Psoas muscle (tissue), 8 donors: Measurements from ENCODE around the gene R3HCC1L. TPM values are rescaled to one million over a fixed set of nuclear protein-coding genes. Genes with fewer than 3 reads are reported as not detected.

Source experiments
- ATAC-seq, 4 donors: fragments of 200-7000 bp; cut with Tn5 transposase; one replicate each; pipeline ENCODE4 v1.9.1; 2020; ENCODE audit warnings: moderate library complexity in 3 of 4, mild to moderate bottlenecking in 2 of 4
- DNase-seq, 2 donors: peaks; one replicate each; pipeline ENCODE4 v3.0.0-alpha.2; 2020
- H3K27ac ChIP-seq: fragments of 200-600 bp; one replicate; pipeline ENCODE4 v1.8.0; 2022
- H3K27me3 ChIP-seq, 3 donors: fragments of 200-600 bp in 1 of 3; one replicate each; pipeline versions ENCODE4 v1.6.1 to v1.8.0; 2013 to 2022; ENCODE audit warnings: low read length in 2 of 3, mild to moderate bottlenecking in 2 of 3, moderate library complexity in 1 of 3; ENCODE audit not compliant: insufficient read depth in 3 of 3
- H3K36me3 ChIP-seq, 2 donors: fragments of 200-600 bp in 1 of 2; one replicate each; pipeline versions ENCODE4 v1.6.1 to v1.8.0; 2013 to 2022; ENCODE audit warnings: low read depth in 1 of 2, mild to moderate bottlenecking in 1 of 2, moderate library complexity in 1 of 2; ENCODE audit not compliant: insufficient read depth in 1 of 2
- H3K4me1 ChIP-seq: fragments of 200-600 bp; one replicate; pipeline ENCODE4 v1.8.0; 2022
- H3K4me3 ChIP-seq: fragments of 200-600 bp; one replicate; pipeline ENCODE4 v1.8.0; 2022; ENCODE audit warnings: mild to moderate bottlenecking
- H3K9me3 ChIP-seq: fragments of 200-600 bp; one replicate; pipeline ENCODE4 v1.8.0; 2022
- WGBS, 3 donors: extraction: QIAGEN DNeasy Blood & Tissue Kit; methylation state at CpG; one replicate each; pipeline versions ENCODE4 v1.1.6 to v1.1.7; 2013; 5-methylcytosine and 5-hydroxymethylcytosine counted together
- intact Hi-C, 2 donors: fragments of 100-400 bp; cut with DNase I; formaldehyde crosslinking; loops; one replicate each; pipeline versions ENCODE4 v1.11.0 to v1.14.2; 2022
- polyA plus RNA-seq, 3 donors: library from polyadenylated mRNA; stranded (reverse); fragments of 200-250 nt; gene quantifications; one replicate each; pipeline ENCODE4 v1.2.3, GENCODE V29; 2013
- total RNA-seq, 4 donors: library from RNA; stranded (reverse); fragmentation: NEBNext Ultra II Directional in 2 of 4; extraction: Animal tissue kit (Norgen Biotek cat#: 25700) in 2 of 4; gene quantifications; one replicate each; pipeline versions ENCODE4 v1.2.1 to v1.2.4, GENCODE V29; 2021 to 2023
- TF ChIP-seq, protein P1 (sequence below): fragments of 200-600 bp; IDR thresholded peaks from one replicate; pipeline ENCODE4 v1.8.0; 2022; ENCODE audit warnings: antibody characterized with exemption
- donor health status: healthy with polysubstance abuse.
- donor health status: DM: no; HTN: no; CAD: no; lungs with moderate emphysema.
- donor health status: Bipolar disorder and iron deficiency.
- donor health status: healthy.
- donor health status: DM: yes; HTN: yes; CAD: no.
- donor health status: DM: no; HTN: no; CAD: no.
- donor health status: DM: no; HTN: no; CAD: no.
- donor health status: DM: yes; HTN: yes; CAD: no.

R3HCC1L gene
- total and polyA plus RNA-seq, 7 donors, result 5.2 to 18.3 (median 6.2) TPM

DNA sequence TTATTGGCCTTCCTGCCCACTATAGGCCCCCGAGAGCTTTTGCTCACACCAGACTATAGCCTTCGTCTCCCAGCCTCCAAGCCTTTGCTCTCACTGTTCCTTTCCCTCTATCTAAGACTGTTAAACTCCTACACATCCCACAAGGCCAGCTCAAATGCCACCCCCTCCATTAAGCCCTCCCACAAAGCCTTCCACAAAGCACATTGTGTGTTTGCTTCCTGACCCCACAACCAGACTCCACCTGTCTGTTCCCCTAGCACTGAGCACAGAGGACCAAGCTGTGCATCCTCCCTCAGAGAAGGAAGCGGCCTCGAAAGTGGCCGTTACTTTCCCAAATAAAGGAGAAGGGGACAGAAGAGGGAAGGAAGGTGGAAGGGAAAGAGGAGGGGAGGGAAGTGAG, 132.2 kb downstream of the R3HCC1L start:
- peak overlapping the region; percentile 71 for H3K4me3 ChIP-seq
- ATAC-seq (no peak), DNase-seq (no peak)
- no peaks in the 10 kb centered on the region for H3K36me3 ChIP-seq
- TF ChIP-seq, protein P1, sequence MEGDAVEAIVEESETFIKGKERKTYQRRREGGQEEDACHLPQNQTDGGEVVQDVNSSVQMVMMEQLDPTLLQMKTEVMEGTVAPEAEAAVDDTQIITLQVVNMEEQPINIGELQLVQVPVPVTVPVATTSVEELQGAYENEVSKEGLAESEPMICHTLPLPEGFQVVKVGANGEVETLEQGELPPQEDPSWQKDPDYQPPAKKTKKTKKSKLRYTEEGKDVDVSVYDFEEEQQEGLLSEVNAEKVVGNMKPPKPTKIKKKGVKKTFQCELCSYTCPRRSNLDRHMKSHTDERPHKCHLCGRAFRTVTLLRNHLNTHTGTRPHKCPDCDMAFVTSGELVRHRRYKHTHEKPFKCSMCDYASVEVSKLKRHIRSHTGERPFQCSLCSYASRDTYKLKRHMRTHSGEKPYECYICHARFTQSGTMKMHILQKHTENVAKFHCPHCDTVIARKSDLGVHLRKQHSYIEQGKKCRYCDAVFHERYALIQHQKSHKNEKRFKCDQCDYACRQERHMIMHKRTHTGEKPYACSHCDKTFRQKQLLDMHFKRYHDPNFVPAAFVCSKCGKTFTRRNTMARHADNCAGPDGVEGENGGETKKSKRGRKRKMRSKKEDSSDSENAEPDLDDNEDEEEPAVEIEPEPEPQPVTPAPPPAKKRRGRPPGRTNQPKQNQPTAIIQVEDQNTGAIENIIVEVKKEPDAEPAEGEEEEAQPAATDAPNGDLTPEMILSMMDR, result no peak
- H3K4me1 ChIP-seq, result peaks cover 43% of the 10 kb centered on the region
- intact Hi-C loops, result loop anchor here (5.0 to 10.0 kb wide), 2 partner anchors 146 to 158 kb away; no protein-coding TSS in a partner anchor
- H3K9me3 ChIP-seq, result no peaks in the 10 kb centered on the region
- 73 to 100% (median 79%) methylated on average over 5 of the region's 5 CpGs for WGBS, 3 donors
- H3K27ac ChIP-seq, result peak overlapping the region; percentile 88
- H3K27me3 ChIP-seq, result no peaks in the 10 kb centered on the region

DNA sequence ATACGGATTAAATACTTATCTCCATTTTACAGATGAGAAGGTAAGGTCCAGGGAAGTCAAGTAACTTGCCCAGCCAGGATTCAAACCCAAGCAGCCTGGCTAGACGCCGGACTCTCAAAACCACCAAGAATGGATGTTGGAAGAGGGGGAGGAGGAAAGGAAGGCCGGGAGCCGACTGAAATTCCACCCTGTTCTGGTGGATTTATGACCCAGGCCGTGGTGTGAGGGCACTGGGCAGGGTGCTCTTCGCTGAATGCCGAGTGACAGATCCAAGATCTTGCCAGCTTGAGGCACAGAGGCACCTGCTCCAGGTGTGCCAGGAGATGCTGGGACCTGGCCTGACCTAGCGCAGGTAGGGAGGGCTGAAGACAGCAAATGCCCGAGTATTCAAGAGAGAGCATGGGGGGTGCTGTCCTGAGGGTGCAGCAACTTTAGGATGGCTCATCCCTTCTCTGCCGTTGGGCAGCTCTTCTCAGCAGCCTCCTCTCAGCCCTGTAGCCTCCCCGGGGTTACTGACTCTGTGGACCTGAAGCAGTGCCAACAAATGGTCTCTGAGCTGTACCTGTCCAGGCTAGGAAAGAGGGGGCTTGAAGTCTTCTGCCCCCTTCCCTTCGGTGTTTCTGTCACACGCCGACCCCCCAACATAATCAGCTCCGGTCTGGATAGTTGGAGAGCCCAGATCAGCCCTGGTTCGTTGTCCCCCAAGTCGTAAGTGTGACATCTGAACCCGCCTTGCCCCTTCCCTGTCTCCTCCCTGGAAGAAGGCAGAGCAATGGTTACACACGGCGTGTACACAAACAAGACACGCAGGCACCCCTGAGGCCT, 132.8 kb downstream of the R3HCC1L start:
- ATAC-seq, result no peak
- Histone ChIP-seq H3K4me3 (peak overlapping the region; percentile 71), H3K27ac (peak overlapping the region; percentile 88), H3K27me3 (no peaks in the 10 kb centered on the region), H3K9me3 (no peaks in the 10 kb centered on the region), H3K36me3 (no peaks in the 10 kb centered on the region), H3K4me1 (peaks cover 43% of the 10 kb centered on the region)
- TF ChIP-seq, protein P1, result no peak
- intact Hi-C loops, result loop anchor here (5.0 to 10.0 kb wide), 2 partner anchors 145 to 158 kb away; no protein-coding TSS in a partner anchor
- WGBS, 3 donors, result 35 to 66% (median 43%) methylated on average over 21 to 22 of the region's 22 CpGs
- no peak for DNase-seq

DNA sequence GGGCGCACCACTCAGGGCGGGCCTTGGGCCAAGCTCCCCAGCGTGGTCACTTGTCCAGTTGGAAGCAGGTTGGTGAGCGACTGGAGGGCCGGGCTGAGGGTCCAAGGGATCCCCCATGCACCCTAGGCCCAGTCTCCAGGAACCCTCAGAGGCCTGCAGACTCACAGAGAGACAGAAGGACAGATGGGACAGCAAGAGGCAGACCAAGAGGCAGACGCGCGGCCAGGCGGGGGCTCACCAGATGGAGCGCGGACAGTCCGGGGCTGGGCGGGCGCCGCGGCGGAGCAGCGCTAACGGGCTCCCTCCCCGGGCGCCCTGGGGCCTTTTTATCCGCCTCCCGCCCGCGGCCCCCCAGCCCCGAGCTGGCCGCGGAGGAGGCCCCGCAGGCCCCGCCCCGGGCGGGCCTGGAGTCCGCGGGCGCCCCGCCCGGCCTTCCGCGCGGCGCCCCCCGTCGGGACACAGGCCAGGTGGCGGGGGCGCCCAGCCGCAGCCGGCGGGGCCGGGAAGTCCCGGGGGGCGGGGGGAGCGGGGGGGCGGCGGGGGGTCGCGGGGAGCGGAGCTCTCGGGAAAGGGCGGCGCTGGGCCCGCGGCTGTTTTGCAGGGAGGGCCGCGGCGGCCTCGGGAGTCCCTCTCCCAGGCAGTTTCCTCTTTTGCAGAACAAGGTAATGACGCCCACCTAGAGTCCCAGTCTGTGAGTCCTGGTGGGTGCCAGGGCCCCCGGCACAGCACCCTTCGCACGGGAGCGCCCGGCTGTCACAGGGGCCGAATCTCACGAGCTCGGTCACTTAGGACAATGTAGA, 133.6 kb downstream of the R3HCC1L start, which contains the start of gene LOXL4:
Gene LOXL4 (minus strand): TSS at position 301 of the 800 bp plus-strand sequence. CDS start 5,175 bp downstream, outside the sequence.
- intact Hi-C loops, result loop anchor here (5.0 to 10.0 kb wide), 2 partner anchors 144 to 157 kb away; no protein-coding TSS in a partner anchor
- peaks cover 40% of the 10 kb centered on the region for H3K4me1 ChIP-seq
- no peaks in the 10 kb centered on the region for H3K27me3 ChIP-seq
- peak within 1 kb of the TSS; percentile 88 for H3K27ac ChIP-seq
- WGBS, 3 donors, result 6 to 25% (median 11%) methylated on average over 24 to 73 of the region's 75 CpGs
- no peaks in the 10 kb centered on the region for H3K9me3 ChIP-seq
- H3K36me3 ChIP-seq, result no peaks in the 10 kb centered on the region
- peak; percentile 63 to 82 for DNase-seq
- TF ChIP-seq, protein P1, result no peak
- H3K4me3 ChIP-seq, result peak within 1 kb of the TSS; percentile 71
- ATAC-seq, result peak; percentile 17 to 34 (median 20)

DNA sequence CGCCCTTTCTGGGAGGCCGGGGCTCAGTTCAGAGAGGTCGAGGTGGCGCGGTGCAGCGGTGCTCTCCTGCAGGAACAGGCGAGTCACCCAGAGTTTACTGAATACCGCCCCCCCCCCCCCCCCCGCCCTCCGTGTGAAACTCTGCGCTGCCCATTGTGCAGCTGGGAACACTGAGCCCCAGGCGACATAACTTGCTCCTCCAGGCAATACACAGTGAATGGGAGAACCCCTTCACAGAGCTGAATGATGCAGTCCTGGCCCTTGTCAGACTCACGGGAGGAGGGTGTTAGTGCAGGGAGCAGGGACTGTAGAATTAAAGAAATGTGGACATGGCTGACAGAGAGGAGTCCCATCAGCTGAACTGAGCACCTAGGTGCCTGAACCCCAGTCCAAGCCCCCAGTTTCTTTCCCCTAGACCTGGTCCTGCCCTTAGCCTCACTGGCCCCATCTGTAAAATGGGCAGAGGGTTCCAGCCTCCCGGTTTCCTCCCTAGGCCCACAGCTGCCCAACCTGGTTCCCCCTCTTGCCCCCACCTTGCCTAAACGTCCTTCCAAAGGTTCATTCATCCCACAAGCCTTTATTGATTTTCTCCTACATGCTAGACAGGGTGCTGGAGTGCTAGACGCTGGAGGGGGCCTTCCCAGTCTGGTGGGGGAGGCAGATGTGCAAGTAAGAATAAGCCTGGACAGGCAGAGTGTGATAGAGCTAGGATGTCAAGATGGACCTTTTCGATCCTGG, 134.4 kb downstream of the R3HCC1L start:
- TF ChIP-seq, protein P1, result no peak
- peak overlapping the region; percentile 88 for H3K27ac ChIP-seq
- H3K27me3 ChIP-seq, result no peaks in the 10 kb centered on the region
- peak in 1 of 2 donors; percentile 42 for DNase-seq
- no peaks in the 10 kb centered on the region for H3K9me3 ChIP-seq
- WGBS, 3 donors, result 11 to 18% (median 15%) methylated on average over 16 to 17 of the region's 17 CpGs
- H3K4me3 ChIP-seq, result peak overlapping the region; percentile 70
- peaks cover 40% of the 10 kb centered on the region for H3K4me1 ChIP-seq
- H3K36me3 ChIP-seq, result no peaks in the 10 kb centered on the region
- intact Hi-C loops, result loop anchor here (5.0 to 10.0 kb wide), 2 partner anchors 143 to 156 kb away; no protein-coding TSS in a partner anchor
- peak in 3 of 4 donors; percentile 2 to 20 (median 13) for ATAC-seq
